ENCODE measurements around the gene ZNF618. TPM values are rescaled to one million over a fixed set of nuclear protein-coding genes. Genes with fewer than 3 reads are reported as not detected.

The ZNF618 gene
- total RNA-seq, 4 donors from 2014 or later, result 2.9 to 5.8 (median 4.2) TPM

DNA sequence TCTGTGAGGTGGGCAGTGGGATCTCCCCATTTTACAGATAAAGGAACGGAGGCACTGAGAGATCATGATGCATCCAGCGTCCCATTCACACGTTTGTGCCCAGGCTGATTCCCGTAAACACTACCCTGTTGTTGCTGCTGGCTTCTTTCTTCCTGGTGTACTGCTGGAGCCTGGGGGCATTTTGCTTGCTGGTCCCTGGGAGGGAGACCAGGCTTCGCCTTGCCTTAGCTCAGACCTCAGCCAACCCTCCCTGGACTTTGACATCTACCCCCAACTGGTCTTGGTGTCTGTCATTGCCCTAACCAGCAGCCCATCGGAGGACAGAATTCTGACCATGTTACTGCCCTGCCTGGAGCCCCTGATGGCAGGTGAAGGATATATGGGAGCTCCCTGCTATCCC is 82.4 kb downstream of the ZNF618 start:
- Histone ChIP-seq H3K9me3 (no peaks in the 10 kb centered on the region), H3K27ac (no peak overlapping the region), H3K36me3 (no peaks in the 10 kb centered on the region), H3K27me3 (no peaks in the 10 kb centered on the region), H3K4me3 (no peak overlapping the region), H3K4me1 (peaks cover 16% of the 10 kb centered on the region)
- no peak for TF ChIP-seq POLR2AphosphoS5 (IDR thresholded peaks at IDR 0.05)
- no peak for TF ChIP-seq EP300 (IDR thresholded peaks at IDR 0.05)
- TF ChIP-seq, protein P1, sequence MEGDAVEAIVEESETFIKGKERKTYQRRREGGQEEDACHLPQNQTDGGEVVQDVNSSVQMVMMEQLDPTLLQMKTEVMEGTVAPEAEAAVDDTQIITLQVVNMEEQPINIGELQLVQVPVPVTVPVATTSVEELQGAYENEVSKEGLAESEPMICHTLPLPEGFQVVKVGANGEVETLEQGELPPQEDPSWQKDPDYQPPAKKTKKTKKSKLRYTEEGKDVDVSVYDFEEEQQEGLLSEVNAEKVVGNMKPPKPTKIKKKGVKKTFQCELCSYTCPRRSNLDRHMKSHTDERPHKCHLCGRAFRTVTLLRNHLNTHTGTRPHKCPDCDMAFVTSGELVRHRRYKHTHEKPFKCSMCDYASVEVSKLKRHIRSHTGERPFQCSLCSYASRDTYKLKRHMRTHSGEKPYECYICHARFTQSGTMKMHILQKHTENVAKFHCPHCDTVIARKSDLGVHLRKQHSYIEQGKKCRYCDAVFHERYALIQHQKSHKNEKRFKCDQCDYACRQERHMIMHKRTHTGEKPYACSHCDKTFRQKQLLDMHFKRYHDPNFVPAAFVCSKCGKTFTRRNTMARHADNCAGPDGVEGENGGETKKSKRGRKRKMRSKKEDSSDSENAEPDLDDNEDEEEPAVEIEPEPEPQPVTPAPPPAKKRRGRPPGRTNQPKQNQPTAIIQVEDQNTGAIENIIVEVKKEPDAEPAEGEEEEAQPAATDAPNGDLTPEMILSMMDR (IDR thresholded peaks at IDR 0.05), result no peak
- no peak for TF ChIP-seq POLR2A (IDR thresholded peaks at IDR 0.05)
- no peak for DNase-seq (ENCODE audit: low spot score in 2 of 2)
- 88% methylated on average over 5 of the region's 6 CpGs for WGBS

DNA sequence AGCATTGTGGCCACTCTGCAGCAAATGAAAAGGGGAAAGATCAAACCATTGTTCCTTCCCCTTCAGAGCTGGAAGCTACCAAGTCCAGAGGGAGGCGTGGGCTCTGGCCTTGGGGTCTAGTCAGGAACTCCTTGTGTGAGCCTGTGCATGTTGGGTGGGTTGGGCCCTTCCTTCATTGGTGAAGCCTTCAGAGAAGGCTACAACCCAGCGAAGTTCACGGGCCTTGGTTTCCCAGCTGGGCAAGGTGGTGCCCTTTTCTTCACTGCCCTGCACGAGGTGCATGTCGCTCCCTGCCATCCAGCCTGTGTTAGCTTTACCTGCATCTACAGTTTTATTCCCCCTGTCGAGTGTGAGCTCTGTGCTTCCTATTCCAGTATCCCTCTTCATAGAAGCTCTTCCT is 84.7 kb downstream of the ZNF618 start:
- H3K9me3 ChIP-seq, result no peaks in the 10 kb centered on the region
- no peak overlapping the region for H3K27ac ChIP-seq
- no peaks in the 10 kb centered on the region for H3K27me3 ChIP-seq
- H3K4me3 ChIP-seq, result no peak overlapping the region
- H3K4me1 ChIP-seq, result peaks cover 12% of the 10 kb centered on the region
- DNase-seq (ENCODE audit: low spot score in 2 of 2), result no peak
- 95% methylated on average over 6 of the region's 6 CpGs for WGBS
- TF ChIP-seq POLR2A (IDR thresholded peaks at IDR 0.05) (no peak), POLR2AphosphoS5 (IDR thresholded peaks at IDR 0.05) (no peak), EP300 (IDR thresholded peaks at IDR 0.05) (no peak)
- TF ChIP-seq, protein P1 (IDR thresholded peaks at IDR 0.05), result no peak
- H3K36me3 ChIP-seq, result no peaks in the 10 kb centered on the region

DNA sequence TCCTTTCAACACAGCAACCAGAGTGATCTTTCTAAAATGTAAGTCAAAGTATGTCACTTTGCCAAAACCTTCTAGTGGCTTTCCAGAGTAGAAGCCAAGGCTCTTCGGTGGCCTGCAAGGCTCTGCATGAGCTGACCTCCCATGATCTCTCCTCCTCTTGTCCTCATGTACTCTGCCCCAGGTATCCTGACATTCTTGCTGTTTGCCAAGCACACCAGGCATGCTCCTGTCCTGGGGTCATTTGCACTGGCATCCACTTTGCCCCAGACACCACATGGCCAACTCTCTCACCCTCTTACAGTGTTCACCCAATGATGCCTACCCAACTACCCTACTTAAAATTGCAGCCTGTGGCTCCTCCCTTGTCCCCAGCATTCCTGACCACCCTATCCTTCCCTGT is 86.3 kb downstream of the ZNF618 start:
- WGBS, result 80% methylated on average over 1 of the region's 1 CpG
- Histone ChIP-seq H3K36me3 (no peaks in the 10 kb centered on the region), H3K4me1 (peaks cover 6% of the 10 kb centered on the region), H3K27me3 (no peaks in the 10 kb centered on the region), H3K27ac (no peak overlapping the region), H3K9me3 (no peaks in the 10 kb centered on the region), H3K4me3 (no peak overlapping the region)
- no peak for TF ChIP-seq POLR2A (IDR thresholded peaks at IDR 0.05)
- no peak for TF ChIP-seq EP300 (IDR thresholded peaks at IDR 0.05)
- TF ChIP-seq, protein P1 (IDR thresholded peaks at IDR 0.05), result no peak
- no peak for TF ChIP-seq POLR2AphosphoS5 (IDR thresholded peaks at IDR 0.05)
- DNase-seq (ENCODE audit: low spot score in 2 of 2), result peak in 1 of 2 donors; percentile 48

DNA sequence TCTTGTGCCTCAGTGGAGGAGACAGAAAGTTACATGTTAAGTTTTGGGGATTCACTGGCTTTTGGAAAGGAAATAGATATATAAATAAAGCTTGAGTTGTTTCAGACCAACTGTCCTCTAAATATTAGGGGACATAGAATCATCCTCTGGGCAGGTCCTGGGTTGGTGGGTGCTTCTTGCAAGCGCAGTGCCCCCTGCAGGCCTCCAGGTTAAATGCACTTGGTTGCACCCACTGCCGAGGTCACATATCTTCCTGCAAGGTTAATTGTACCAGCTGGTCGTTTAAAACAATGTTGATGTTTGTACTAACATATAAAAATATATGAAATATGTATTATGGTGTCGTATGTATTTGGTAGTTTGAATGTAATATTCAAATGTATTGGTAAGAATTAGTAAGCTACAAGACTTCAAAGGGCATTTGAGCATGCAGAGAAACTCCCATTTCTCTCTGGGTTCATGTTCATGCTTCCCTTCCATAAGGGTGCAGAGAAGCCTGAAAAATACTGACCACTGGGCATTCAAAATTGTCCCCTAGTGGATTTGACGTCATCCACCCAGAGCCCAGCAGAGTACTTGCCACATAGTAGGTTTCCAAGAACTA is 87.0 kb downstream of the ZNF618 start:
- peak; percentile 1 to 51 for DNase-seq (ENCODE audit: low spot score in 2 of 2)

More for the DNA sequence above, 87.0 kb downstream of the ZNF618 start:
- 74% methylated on average over 5 of the region's 5 CpGs for WGBS
- H3K27me3 ChIP-seq, result no peaks in the 10 kb centered on the region
- H3K27ac ChIP-seq, result no peak overlapping the region
- no peak overlapping the region for H3K4me3 ChIP-seq
- no peaks in the 10 kb centered on the region for H3K9me3 ChIP-seq
- peaks cover 2% of the 10 kb centered on the region for H3K4me1 ChIP-seq
- TF ChIP-seq, protein P1 (IDR thresholded peaks at IDR 0.05), result peak; percentile 15 to 37
- TF ChIP-seq EP300 (IDR thresholded peaks at IDR 0.05) (no peak), POLR2A (IDR thresholded peaks at IDR 0.05) (no peak), POLR2AphosphoS5 (IDR thresholded peaks at IDR 0.05) (no peak)
- no peaks in the 10 kb centered on the region for H3K36me3 ChIP-seq
